ENCODE data around the gene PLA2G2A. TPM values are rescaled to one million over a fixed set of nuclear protein-coding genes. Genes with fewer than 3 reads are reported as not detected.
"Not testable (repeated sequence)": the region's sequence is repeated elsewhere in the genome, so short reads cannot be mapped to it uniquely, and the experiment has no call there.

Gene PLA2G2A
- total RNA-seq, 1 donor from 2014 or later: not detected

DNA sequence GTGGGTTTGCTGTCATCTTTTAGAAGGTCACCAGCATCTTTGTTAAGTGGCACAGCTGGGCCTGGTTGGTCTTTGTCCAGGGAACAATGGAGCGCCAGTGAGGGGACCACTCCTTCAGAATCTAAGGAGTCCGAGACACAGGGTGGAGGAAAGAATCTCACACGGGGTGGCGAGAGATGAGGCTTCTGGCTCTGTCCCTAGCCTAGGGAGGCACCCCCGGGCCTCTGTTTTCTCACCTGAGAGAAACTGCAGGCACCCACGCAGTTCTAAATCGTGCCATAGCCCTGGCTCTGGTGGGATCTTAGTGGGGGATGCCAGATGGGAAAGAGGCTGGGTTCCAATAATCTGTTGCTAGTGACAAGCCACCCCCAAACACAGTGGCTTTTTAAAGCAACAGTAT, 45.1 kb downstream of the PLA2G2A start:
- H3K27me3 Mint-ChIP-seq: no peaks in the 10 kb centered on the region
- no peaks in the 10 kb centered on the region for H3K4me1 Mint-ChIP-seq
- H3K4me3 Mint-ChIP-seq: no peak overlapping the region
- H3K36me3 Mint-ChIP-seq (ENCODE audit: low read depth): no peaks in the 10 kb centered on the region
- no peak for DNase-seq
- peaks cover 7% of the 10 kb centered on the region for H3K9me3 Mint-ChIP-seq
- no peak overlapping the region for H3K27ac Mint-ChIP-seq
- intact Hi-C loops (cut with micrococcal nuclease): no loop called here

GRCh38 chr1:19932866-19933265, 46.6 kb downstream of the PLA2G2A start:
- Mint-ChIP-seq H3K4me3 (no peak overlapping the region), H3K4me1 (no peaks in the 10 kb centered on the region), H3K9me3 (peaks cover 7% of the 10 kb centered on the region), H3K36me3 (ENCODE audit: low read depth) (no peaks in the 10 kb centered on the region), H3K27me3 (no peaks in the 10 kb centered on the region), H3K27ac (no peak overlapping the region)
- DNase-seq: no peak
- intact Hi-C loops (cut with micrococcal nuclease): no loop called here

DNA sequence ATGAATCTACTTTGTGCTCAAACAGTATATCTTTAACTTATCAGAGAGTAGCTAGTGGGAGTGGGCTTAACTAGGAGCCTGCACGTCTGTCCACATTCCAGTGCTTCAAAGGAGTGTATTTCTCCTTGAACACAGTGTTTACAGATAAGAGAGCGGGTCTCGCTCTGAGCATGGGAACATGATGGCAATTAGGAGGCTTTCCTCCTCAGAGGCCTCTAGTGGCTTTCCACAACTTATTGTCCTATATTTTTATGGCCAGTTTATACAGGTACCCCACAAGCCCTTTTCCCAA, 52.3 kb downstream of the PLA2G2A start:
- H3K27ac Mint-ChIP-seq; H3K4me3 Mint-ChIP-seq; intact Hi-C loops (cut with micrococcal nuclease); H3K36me3 Mint-ChIP-seq (ENCODE audit: low read depth); H3K9me3 Mint-ChIP-seq; H3K4me1 Mint-ChIP-seq; H3K27me3 Mint-ChIP-seq; DNase-seq: not testable (repeated sequence)

GRCh38 chr1:19926296-19927129, 52.9 kb downstream of the PLA2G2A start:
- Mint-ChIP-seq H3K4me1 (no peaks in the 10 kb centered on the region), H3K9me3 (no peaks in the 10 kb centered on the region), H3K4me3 (no peak overlapping the region), H3K27ac (no peak overlapping the region), H3K27me3 (no peaks in the 10 kb centered on the region), H3K36me3 (ENCODE audit: low read depth) (no peaks in the 10 kb centered on the region)
- DNase-seq: no peak
- intact Hi-C loops (cut with micrococcal nuclease): no loop called here

Other genes with a start within 250 kb of the PLA2G2A start
- gene TMCO4, start 179.7 kb downstream of the PLA2G2A start, total RNA-seq: 12.1 and 12.6 TPM in 2 replicates
- gene RNF186, start 164.3 kb downstream of the PLA2G2A start, total RNA-seq: not detected in 2 replicates
- 12.2 and 13.6 TPM in 2 replicates for gene OTUD3, start 97.2 kb downstream of the PLA2G2A start, total RNA-seq
- gene PLA2G2E, start 56.0 kb downstream of the PLA2G2A start, total RNA-seq: not detected in 2 replicates
- not detected in 2 replicates for gene PLA2G5, start 90.6 kb upstream of the PLA2G2A start, total RNA-seq
- gene PLA2G2D, start 139.9 kb upstream of the PLA2G2A start, total RNA-seq: not detected in 2 replicates
- not detected in 2 replicates for gene PLA2G2F, start 159.7 kb upstream of the PLA2G2A start, total RNA-seq
- gene UBXN10, start 206.5 kb upstream of the PLA2G2A start, total RNA-seq: 1.2 and 1.3 TPM in 2 replicates
- gene PLA2G2C, start 206.9 kb upstream of the PLA2G2A start, total RNA-seq: 0.28 and 0.40 TPM in 2 replicates